Pancreas (tissue), 10 donors: Measurements from ENCODE around the gene SLC17A7. TPM values are rescaled to one million over a fixed set of nuclear protein-coding genes. Genes with fewer than 3 reads are reported as not detected.

ENCODE experiments used
- ATAC-seq, 4 donors: fragments of 200-7000 bp; cut with Tn5 transposase; one replicate each; pipeline versions ENCODE4 v1.8.0 to v1.9.1; 2020; ENCODE audit warnings: mild to moderate bottlenecking in 4 of 4, moderate library complexity in 4 of 4
- DNase-seq, 6 donors: peaks; one replicate each; pipeline ENCODE4 v3.0.0-alpha.2; 2020
- FAIRE-seq: peaks from 2 replicates; lab custom pipeline; 2012; peaks lifted over from hg19 to GRCh38; lab: Jason Lieb, UNC
- H3K27ac ChIP-seq, 4 donors: fragments of 200-600 bp; sonication (generic); 1 replicate in 3 of 4; 2 replicates in 1 of 4; pipeline versions ENCODE4 v1.5.0 to v1.8.0; 2020
- H3K27me3 ChIP-seq, 4 donors: fragments of 200-600 bp; one replicate each; pipeline ENCODE4 v1.8.0; 2021
- H3K36me3 ChIP-seq, 3 donors: fragments of 200-600 bp; sonication (generic) in 1 of 3; one replicate each; pipeline versions ENCODE4 v1.5.0 to v1.8.0; 2020 to 2021
- H3K4me1 ChIP-seq, 3 donors: fragments of 200-600 bp; one replicate each; pipeline ENCODE4 v1.8.0; 2021
- H3K4me3 ChIP-seq, 4 donors: fragments of 200-600 bp; sonication (generic) in 2 of 4; one replicate each; pipeline versions ENCODE4 v1.5.0 to v1.8.0; 2020 to 2021
- H3K9me3 ChIP-seq, 4 donors: fragments of 200-600 bp; one replicate each; pipeline ENCODE4 v1.8.0; 2021
- CTCF ChIP-seq, 4 donors: fragments of 200-600 bp; sonication (generic) in 3 of 4; IDR thresholded peaks; one replicate each; pipeline versions ENCODE4 v1.5.0 to v1.8.0; 2021; ENCODE audit warnings: antibody characterized with exemption in 4 of 4
- WGBS, 2 donors: extraction: QIAGEN DNeasy Blood & Tissue Kit; methylation state at CpG; one replicate each; pipeline ENCODE4 v1.1.7; 2013; 5-methylcytosine and 5-hydroxymethylcytosine counted together
- intact Hi-C, 3 donors: fragments of 100-400 bp; cut with DNase I; formaldehyde crosslinking; loops; one replicate each; pipeline versions ENCODE4 v1.11.1 to v1.14.2; 2022
- polyA plus RNA-seq, 2 donors: library from polyadenylated mRNA; stranded (reverse); fragments of 200-250 nt; gene quantifications; one replicate each; pipeline ENCODE4 v1.2.3, GENCODE V29; 2013
- total RNA-seq, 6 donors: library from RNA; stranded (reverse); fragmentation: NEBNext Ultra II Directional in 4 of 6; extraction: Animal tissue kit (Norgen Biotek cat#: 25700) in 4 of 6; gene quantifications; one replicate each; pipeline versions ENCODE4 v1.2.1 to v1.2.4, GENCODE V29; 2021 to 2023
- donor health status: healthy with polysubstance abuse.
- donor health status: DM: no; HTN: no; CAD: no; lungs with moderate emphysema.
- donor health status: DM: no; HTN: no; CAD: no.
- donor health status: control.
- donor health status: control.
- donor health status: Bipolar disorder and iron deficiency.
- donor health status: DM: yes; HTN: yes; CAD: no.
- donor health status: DM: no; HTN: no; CAD: no.
- donor health status: DM: no; HTN: no; CAD: no.
- donor health status: DM: yes; HTN: yes; CAD: no.

SLC17A7 gene
- total and polyA plus RNA-seq, 8 donors, result 0.13 to 0.53 (median 0.31) TPM; not detected in 1

GRCh38 chr19:49441960-49442350 lies 628 bp upstream of the SLC17A7 start:
- Histone ChIP-seq H3K4me3 (no peak overlapping the region), H3K27ac (no peak overlapping the region), H3K9me3 (no peaks in the 10 kb centered on the region), H3K36me3 (no peaks in the 10 kb centered on the region), H3K4me1 (no peaks in the 10 kb centered on the region), H3K27me3 (no peaks in the 10 kb centered on the region)
- ATAC-seq, result no peak
- 17 to 19% methylated on average over 14 of the region's 14 CpGs for WGBS, 2 donors
- no peak for FAIRE-seq
- no peak for TF ChIP-seq CTCF (IDR thresholded peaks at IDR 0.05)
- intact Hi-C loops, result loop anchor here in 2 of 3 donors (10.0 kb wide), 2 partner anchors 47 to 217 kb away; no protein-coding TSS in a partner anchor
- DNase-seq, result no peak

GRCh38 chr19:49440439-49441209 lies 703 bp downstream of the SLC17A7 start:
- FAIRE-seq (no peak), ATAC-seq (no peak), DNase-seq (no peak)
- Histone ChIP-seq H3K9me3 (no peaks in the 10 kb centered on the region), H3K4me1 (no peaks in the 10 kb centered on the region), H3K27ac (no peak overlapping the region), H3K4me3 (peak overlapping the region in 1 of 4 donors; percentile 14), H3K27me3 (peaks cover 0 to 8% (median 0%) of the 10 kb centered on the region in 4 donors), H3K36me3 (no peaks in the 10 kb centered on the region)
- WGBS, 2 donors, result 22 to 29% methylated on average over 18 to 19 of the region's 19 CpGs
- intact Hi-C loops, result loop anchor here in 2 of 3 donors (10.0 kb wide), 2 partner anchors 46 to 216 kb away; no protein-coding TSS in a partner anchor
- TF ChIP-seq CTCF (IDR thresholded peaks at IDR 0.05), result no peak

GRCh38 chr19:49439836-49440235 lies 1.5 kb downstream of the SLC17A7 start:
- Histone ChIP-seq H3K4me3 (no peak overlapping the region), H3K36me3 (no peaks in the 10 kb centered on the region), H3K9me3 (no peaks in the 10 kb centered on the region), H3K27me3 (peaks cover 0 to 9% (median 0%) of the 10 kb centered on the region in 4 donors), H3K4me1 (no peaks in the 10 kb centered on the region), H3K27ac (no peak overlapping the region)
- WGBS, 2 donors, result 41 to 47% methylated on average over 6 of the region's 6 CpGs
- no peak for FAIRE-seq
- no peak for TF ChIP-seq CTCF (IDR thresholded peaks at IDR 0.05)
- intact Hi-C loops, result loop anchor here (5.0 to 10.0 kb wide), 3 partner anchors 43 to 215 kb away; no protein-coding TSS in a partner anchor
- no peak for DNase-seq
- ATAC-seq, result no peak

GRCh38 chr19:49438261-49438660 lies 3.1 kb downstream of the SLC17A7 start:
- intact Hi-C loops, result loop anchor here in 2 of 3 donors (5.0 kb wide), 1 partner anchor 41 kb away; no protein-coding TSS in a partner anchor
- FAIRE-seq (no peak), ATAC-seq (no peak), DNase-seq (no peak)
- TF ChIP-seq CTCF (IDR thresholded peaks at IDR 0.05), result no peak
- Histone ChIP-seq H3K4me3 (no peak overlapping the region), H3K27ac (no peak overlapping the region), H3K4me1 (no peaks in the 10 kb centered on the region), H3K9me3 (no peaks in the 10 kb centered on the region), H3K36me3 (no peaks in the 10 kb centered on the region), H3K27me3 (peaks cover 0 to 14% (median 0%) of the 10 kb centered on the region in 4 donors)
- WGBS, 2 donors, result 12 to 14% methylated on average over 5 to 6 of the region's 6 CpGs

- no peak for TF ChIP-seq CTCF (IDR thresholded peaks at IDR 0.05)
- Histone ChIP-seq H3K9me3 (no peaks in the 10 kb centered on the region), H3K36me3 (no peaks in the 10 kb centered on the region), H3K4me3 (no peak overlapping the region), H3K27ac (no peak overlapping the region), H3K27me3 (peaks cover 0 to 23% (median 0%) of the 10 kb centered on the region in 4 donors), H3K4me1 (no peaks in the 10 kb centered on the region)
- 10 to 16% methylated on average over 8 of the region's 8 CpGs for WGBS, 2 donors
- FAIRE-seq (no peak), ATAC-seq (no peak), DNase-seq (no peak)
- intact Hi-C loops, result loop anchor here in 2 of 3 donors (5.0 kb wide), 1 partner anchor 40 kb away; no protein-coding TSS in a partner anchor
Observed at GRCh38 chr19:49437231-49437630, 4.1 kb downstream of the SLC17A7 start.
